DND-41 (cell line): ENCODE results near the gene OR6C70.

Source experiments
- CTCF ChIP-seq: IDR thresholded peaks from 2 replicates; pipeline ENCODE4 v1.5.1; 2012; ENCODE audit warnings: borderline replicate concordance, low read length, moderate library complexity, mild to moderate bottlenecking; ENCODE audit not compliant: poor library complexity, severe bottlenecking; ENCODE audit errors: extremely low read depth
- EZH2 ChIP-seq: IDR thresholded peaks from 3 replicates; pipeline ENCODE4 v1.6.1; 2012; ENCODE audit warnings: borderline replicate concordance, low read depth, mild to moderate bottlenecking, moderate library complexity, low read length, inconsistent platforms; ENCODE audit not compliant: severe bottlenecking

DNA sequence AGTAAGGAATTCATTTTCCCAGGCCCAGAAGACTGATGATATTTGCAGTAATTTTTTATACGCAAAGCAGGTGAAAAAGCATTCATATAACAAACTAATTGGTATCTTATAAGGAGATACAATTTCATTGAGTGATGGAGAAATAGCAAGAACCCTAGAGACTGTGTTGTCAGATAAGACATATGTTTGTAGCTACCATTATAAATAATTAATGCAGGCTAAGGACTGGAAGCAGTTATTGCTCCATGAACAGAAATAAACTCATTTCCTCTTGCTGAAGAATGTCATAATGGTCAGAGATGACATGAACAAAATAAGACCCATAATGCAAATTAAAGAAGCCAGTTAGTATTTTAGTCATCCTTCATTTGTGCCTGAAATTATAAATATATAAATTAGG lies 24.6 kb downstream of the OR6C70 start:
- TF ChIP-seq CTCF, result no peak
- no peak for TF ChIP-seq EZH2
